IPS-18c (cell line): ENCODE results near the gene MAP3K10.
"Not testable (repeated sequence)": the region's sequence is repeated elsewhere in the genome, so short reads cannot be mapped to it uniquely, and the experiment has no call there.

Experiments used
- H3K4me3 ChIP-seq: 2 replicates; pipeline ENCODE4 v1.7.0; 2013; ENCODE audit warnings: low read depth, mild to moderate bottlenecking, low read length, moderate library complexity; ENCODE audit not compliant: insufficient read depth
- H3K9me3 ChIP-seq: one replicate; pipeline ENCODE4 v1.6.1; 2013; ENCODE audit warnings: mild to moderate bottlenecking, low read length, moderate library complexity; ENCODE audit not compliant: control insufficient read depth, insufficient read depth

Gene MAP3K10

GRCh38 chr19:40169482-40170302 is 21.5 kb upstream of the MAP3K10 start:
- H3K9me3 ChIP-seq, H3K4me3 ChIP-seq: not testable (repeated sequence)

- not testable (repeated sequence) for H3K9me3 ChIP-seq, H3K4me3 ChIP-seq
Observed at GRCh38 chr19:40170303-40170989, 20.8 kb upstream of the MAP3K10 start.

GRCh38 chr19:40171293-40171692 is 19.9 kb upstream of the MAP3K10 start:
- not testable (repeated sequence) for H3K4me3 ChIP-seq, H3K9me3 ChIP-seq

GRCh38 chr19:40174092-40174491 is 17.1 kb upstream of the MAP3K10 start:
- no peaks in the 10 kb centered on the region for H3K9me3 ChIP-seq
- no peak overlapping the region for H3K4me3 ChIP-seq

GRCh38 chr19:40175820-40176219 is 15.4 kb upstream of the MAP3K10 start:
- Histone ChIP-seq H3K9me3 (no peaks in the 10 kb centered on the region), H3K4me3 (no peak overlapping the region)

GRCh38 chr19:40177286-40178070 is 13.7 kb upstream of the MAP3K10 start:
- H3K4me3 ChIP-seq, result no peak overlapping the region
- no peaks in the 10 kb centered on the region for H3K9me3 ChIP-seq

- Histone ChIP-seq H3K9me3 (no peaks in the 10 kb centered on the region), H3K4me3 (no peak overlapping the region)
Observed at GRCh38 chr19:40178756-40179155, 12.5 kb upstream of the MAP3K10 start.

- H3K9me3 ChIP-seq, result no peaks in the 10 kb centered on the region
Observed at GRCh38 chr19:40184273-40184672, 7.0 kb upstream of the MAP3K10 start.

GRCh38 chr19:40191836-40192646 is 815 bp downstream of the MAP3K10 start:
- Histone ChIP-seq H3K9me3 (no peaks in the 10 kb centered on the region), H3K4me3 (peak overlapping the region; percentile 100)

More at GRCh38 chr19:40184273-40184672, 7.0 kb upstream of the MAP3K10 start:
- no peak overlapping the region for H3K4me3 ChIP-seq

GRCh38 chr19:40192758-40193586 is 1.7 kb downstream of the MAP3K10 start:
- Histone ChIP-seq H3K9me3 (no peaks in the 10 kb centered on the region), H3K4me3 (peak overlapping the region; percentile 100; the same call in 1 of the 2 replicates)

- H3K4me3 ChIP-seq, result no peak overlapping the region
- no peaks in the 10 kb centered on the region for H3K9me3 ChIP-seq
Observed at GRCh38 chr19:40193587-40193849, 2.3 kb downstream of the MAP3K10 start.

- no peaks in the 10 kb centered on the region for H3K9me3 ChIP-seq
- no peak overlapping the region for H3K4me3 ChIP-seq
Observed at GRCh38 chr19:40198272-40198990, 7.2 kb downstream of the MAP3K10 start.

- Histone ChIP-seq H3K9me3 (no peaks in the 10 kb centered on the region), H3K4me3 (no peak overlapping the region)
Observed at GRCh38 chr19:40200341-40201099, 9.3 kb downstream of the MAP3K10 start.

- Histone ChIP-seq H3K9me3 (no peaks in the 10 kb centered on the region), H3K4me3 (no peak overlapping the region)
Observed at GRCh38 chr19:40204381-40204780, 13.2 kb downstream of the MAP3K10 start.

GRCh38 chr19:40205760-40206159 is 14.5 kb downstream of the MAP3K10 start:
- Histone ChIP-seq H3K9me3 (no peaks in the 10 kb centered on the region), H3K4me3 (no peak overlapping the region)
